GM18499 (cell line): ENCODE measurements around the gene TAOK2.

ENCODE experiments used
- ATAC-seq: cut with Tn5 transposase; IDR thresholded peaks from one replicate; pipeline ENCODE4 v1.9.1; 2021; ENCODE audit warnings: moderate number of reproducible peaks; ENCODE audit not compliant: insufficient read depth, unreplicated experiment

Gene TAOK2

DNA sequence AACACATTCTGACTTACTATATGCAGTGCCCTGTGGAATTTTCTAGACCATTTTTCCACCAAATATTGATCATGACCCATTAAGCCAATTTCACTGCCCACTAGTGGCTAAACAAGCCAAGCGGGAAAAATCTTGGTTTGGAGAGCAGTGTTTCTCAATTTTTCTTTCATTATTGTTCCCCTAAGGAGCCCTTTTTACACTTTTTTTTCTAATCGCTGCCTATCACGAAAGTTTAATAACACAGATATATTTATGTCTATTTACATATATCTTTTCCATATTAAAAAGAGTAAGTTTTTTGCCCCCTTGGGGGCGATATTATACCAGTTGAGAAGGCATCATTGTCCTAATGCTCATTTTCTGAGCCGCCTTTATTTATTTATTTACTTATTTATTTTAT is 68.2 kb downstream of the TAOK2 start:
- ATAC-seq: no peak
